Small intestine (tissue), 7 donors: ENCODE data around the gene HOXA4. TPM values are rescaled to one million over a fixed set of nuclear protein-coding genes. Genes with fewer than 3 reads are reported as not detected.

Experiments used
- DNase-seq, 2 donors: peaks; one replicate each; pipeline versions ENCODE4 v3.0.0 to v3.0.0-alpha.2; 2013
- FAIRE-seq: peaks from 2 replicates; lab custom pipeline; 2012; peaks lifted over from hg19 to GRCh38; lab: Jason Lieb, UNC
- H3K27ac ChIP-seq, 3 donors: one replicate each; pipeline ENCODE4 v1.5.1; 2013; ENCODE audit warnings: low read length in 2 of 3, mild to moderate bottlenecking in 2 of 3, control low read depth in 1 of 3, inconsistent platforms in 1 of 3, low read depth in 1 of 3, moderate library complexity in 1 of 3
- H3K27me3 ChIP-seq, 3 donors: one replicate each; pipeline ENCODE4 v1.6.1; 2013; ENCODE audit warnings: low read length in 3 of 3, inconsistent platforms in 1 of 3; ENCODE audit not compliant: control insufficient read depth in 3 of 3, insufficient read depth in 3 of 3
- H3K36me3 ChIP-seq, 3 donors: one replicate each; pipeline ENCODE4 v1.6.1; 2013; ENCODE audit warnings: low read length in 3 of 3, inconsistent platforms in 1 of 3, low read depth in 1 of 3, mild to moderate bottlenecking in 1 of 3, moderate library complexity in 1 of 3; ENCODE audit not compliant: control insufficient read depth in 3 of 3, insufficient read depth in 2 of 3
- H3K4me1 ChIP-seq, 3 donors: one replicate each; pipeline ENCODE4 v1.6.1; 2013; ENCODE audit warnings: low read length in 2 of 3, inconsistent platforms in 1 of 3, low read depth in 1 of 3, mild to moderate bottlenecking in 1 of 3, moderate library complexity in 1 of 3; ENCODE audit not compliant: control insufficient read depth in 3 of 3, insufficient read depth in 2 of 3
- H3K4me3 ChIP-seq, 3 donors: one replicate each; pipeline ENCODE4 v1.5.1; 2013; ENCODE audit warnings: low read length in 3 of 3, control low read depth in 1 of 3, inconsistent platforms in 1 of 3, low read depth in 1 of 3, mild to moderate bottlenecking in 1 of 3, moderate library complexity in 1 of 3
- H3K9me3 ChIP-seq, 2 donors: one replicate each; pipeline ENCODE4 v1.6.1; 2013; ENCODE audit warnings: low read depth in 1 of 2, low read length in 1 of 2; ENCODE audit not compliant: control insufficient read depth in 2 of 2, insufficient read depth in 1 of 2
- WGBS, 3 donors: extraction: QIAGEN DNeasy Blood & Tissue Kit; methylation state at CpG; one replicate each; pipeline ENCODE4 v1.1.7; 2013; 5-methylcytosine and 5-hydroxymethylcytosine counted together
- polyA plus RNA-seq, 4 donors: library from polyadenylated mRNA; stranded (reverse) in 3 of 4; unstranded in 1 of 4; fragments of 200-250 nt in 3 of 4; fragments of 120-200 nt in 1 of 4; gene quantifications; one replicate each; pipeline versions ENCODE4 v1.2.1 to v1.2.3, GENCODE V29; 2013
- donor health status: healthy with polysubstance abuse.
- donor health status: control.
- donor health status: control.
- donor health status: Bipolar disorder and iron deficiency.
- donor health status: healthy.

The HOXA4 gene
- polyA plus RNA-seq, 4 donors: 2.4 to 15.3 (median 7.9) TPM; not detected in 1

GRCh38 chr7:27162561-27163287 lies 32.2 kb upstream of the HOXA4 start:
- Histone ChIP-seq H3K4me1 (peaks cover 0 to 11% (median 0%) of the 10 kb centered on the region in 3 donors), H3K36me3 (peaks cover 0 to 7% (median 0%) of the 10 kb centered on the region in 3 donors), H3K27me3 (peaks cover 10 to 99% (median 73%) of the 10 kb centered on the region in 3 donors), H3K27ac (peak overlapping the region in 1 of 3 donors; percentile 6), H3K9me3 (peaks cover 0 to 17% of the 10 kb centered on the region in 2 donors), H3K4me3 (no peak overlapping the region)
- no peak for DNase-seq
- 34 to 66% (median 50%) methylated on average over 7 of the region's 7 CpGs for WGBS, 3 donors
- no peak for FAIRE-seq

GRCh38 chr7:27161721-27162560 lies 31.4 kb upstream of the HOXA4 start:
- 18 to 32% (median 31%) methylated on average over 30 of the region's 30 CpGs for WGBS, 3 donors

GRCh38 chr7:27161214-27161720 lies 30.7 kb upstream of the HOXA4 start:
- no peak for DNase-seq
- 3 to 7% (median 3%) methylated on average over 19 to 27 of the region's 27 CpGs for WGBS, 3 donors
- FAIRE-seq: no peak
- peaks cover 0 to 14% (median 0%) of the 10 kb centered on the region in 3 donors for H3K4me1 ChIP-seq
- H3K4me3 ChIP-seq: peak overlapping the region; percentile 28 to 45 (median 31)
- no peak overlapping the region for H3K27ac ChIP-seq
- peaks cover 0 to 8% of the 10 kb centered on the region in 2 donors for H3K9me3 ChIP-seq
- peaks cover 0 to 7% (median 0%) of the 10 kb centered on the region in 3 donors for H3K36me3 ChIP-seq
- peaks cover 14 to 98% (median 75%) of the 10 kb centered on the region in 3 donors for H3K27me3 ChIP-seq

More at GRCh38 chr7:27161721-27162560, 31.4 kb upstream of the HOXA4 start:
- H3K27ac ChIP-seq: peak overlapping the region in 1 of 3 donors; percentile 13
- no peak for FAIRE-seq
- peak overlapping the region in 1 of 3 donors; percentile 3 for H3K4me3 ChIP-seq
- H3K27me3 ChIP-seq: peaks cover 10 to 99% (median 76%) of the 10 kb centered on the region in 3 donors
- H3K4me1 ChIP-seq: peaks cover 0 to 11% (median 0%) of the 10 kb centered on the region in 3 donors
- H3K9me3 ChIP-seq: peaks cover 0 to 13% of the 10 kb centered on the region in 2 donors
- H3K36me3 ChIP-seq: peaks cover 0 to 7% (median 0%) of the 10 kb centered on the region in 3 donors
- DNase-seq: peak in 1 of 2 donors; percentile 72

GRCh38 chr7:27160546-27161213 lies 30.1 kb upstream of the HOXA4 start:
- peak; percentile 49 to 94 for DNase-seq
- H3K9me3 ChIP-seq: peaks cover 0 to 3% of the 10 kb centered on the region in 2 donors
- 1 to 2% (median 1%) methylated on average over 50 to 54 of the region's 54 CpGs for WGBS, 3 donors
- H3K27ac ChIP-seq: peak overlapping the region in 1 of 3 donors; percentile 44
- H3K36me3 ChIP-seq: peaks cover 0 to 7% (median 0%) of the 10 kb centered on the region in 3 donors
- peaks cover 14 to 98% (median 75%) of the 10 kb centered on the region in 3 donors for H3K27me3 ChIP-seq
- H3K4me3 ChIP-seq: peak overlapping the region; percentile 28 to 45 (median 31)
- H3K4me1 ChIP-seq: peaks cover 0 to 18% (median 0%) of the 10 kb centered on the region in 3 donors
- FAIRE-seq: no peak

GRCh38 chr7:27160145-27160545 lies 29.6 kb upstream of the HOXA4 start:
- peaks cover 14 to 98% (median 75%) of the 10 kb centered on the region in 3 donors for H3K27me3 ChIP-seq
- peak overlapping the region in 2 of 3 donors; percentile 4 to 45 for H3K4me3 ChIP-seq
- H3K9me3 ChIP-seq: peaks cover 0 to 3% of the 10 kb centered on the region in 2 donors
- no peak for FAIRE-seq
- no peak overlapping the region for H3K27ac ChIP-seq
- H3K4me1 ChIP-seq: peaks cover 0 to 23% (median 0%) of the 10 kb centered on the region in 3 donors
- DNase-seq: no peak
- WGBS, 3 donors: 14 to 33% (median 25%) methylated on average over 23 of the region's 23 CpGs
- peaks cover 0 to 7% (median 0%) of the 10 kb centered on the region in 3 donors for H3K36me3 ChIP-seq

GRCh38 chr7:27159266-27160144 lies 28.9 kb upstream of the HOXA4 start:
- H3K9me3 ChIP-seq: peaks cover 0 to 3% of the 10 kb centered on the region in 2 donors
- peaks cover 0 to 25% (median 0%) of the 10 kb centered on the region in 3 donors for H3K4me1 ChIP-seq
- no peak overlapping the region for H3K27ac ChIP-seq
- peaks cover 0 to 7% (median 0%) of the 10 kb centered on the region in 3 donors for H3K36me3 ChIP-seq
- peaks cover 12 to 98% (median 71%) of the 10 kb centered on the region in 3 donors for H3K27me3 ChIP-seq
- FAIRE-seq: no peak
- no peak for DNase-seq
- 27 to 51% (median 42%) methylated on average over 27 of the region's 27 CpGs for WGBS, 3 donors
- H3K4me3 ChIP-seq: peak overlapping the region in 1 of 3 donors; percentile 45
